HG03378 (cell line): ENCODE data around the gene PDIK1L.

Source experiments
- ATAC-seq: cut with Tn5 transposase; IDR thresholded peaks from one replicate; pipeline ENCODE4 v1.9.1; 2021; ENCODE audit warnings: mild to moderate bottlenecking, moderate library complexity; ENCODE audit not compliant: unreplicated experiment

Gene PDIK1L

DNA sequence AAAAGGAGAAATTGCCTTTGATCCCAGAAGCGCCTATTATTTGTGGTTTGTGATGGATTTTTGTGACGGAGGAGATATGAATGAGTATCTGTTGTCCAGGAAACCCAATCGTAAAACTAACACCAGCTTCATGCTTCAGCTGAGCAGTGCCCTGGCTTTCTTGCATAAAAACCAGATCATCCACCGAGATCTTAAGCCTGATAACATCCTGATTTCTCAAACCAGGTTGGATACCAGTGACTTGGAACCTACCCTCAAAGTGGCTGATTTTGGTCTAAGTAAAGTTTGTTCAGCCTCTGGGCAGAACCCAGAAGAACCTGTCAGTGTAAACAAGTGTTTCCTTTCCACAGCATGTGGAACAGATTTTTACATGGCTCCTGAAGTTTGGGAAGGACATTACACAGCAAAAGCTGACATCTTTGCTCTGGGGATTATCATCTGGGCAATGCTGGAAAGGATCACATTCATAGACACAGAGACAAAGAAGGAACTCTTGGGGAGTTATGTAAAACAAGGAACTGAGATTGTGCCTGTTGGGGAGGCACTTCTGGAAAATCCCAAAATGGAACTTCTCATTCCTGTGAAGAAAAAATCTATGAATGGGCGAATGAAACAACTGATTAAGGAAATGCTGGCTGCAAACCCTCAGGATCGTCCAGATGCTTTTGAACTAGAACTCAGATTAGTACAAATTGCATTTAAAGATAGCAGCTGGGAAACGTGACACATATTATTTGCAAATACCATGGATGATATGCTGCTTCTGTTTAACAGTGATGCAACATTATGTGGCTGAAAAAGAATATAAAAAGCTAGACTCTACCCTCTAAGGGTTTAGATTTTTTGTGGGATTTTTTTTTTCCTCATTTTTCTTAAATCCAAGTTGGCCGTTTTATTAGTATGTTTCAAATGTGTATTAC lies 10.5 kb downstream of the PDIK1L start:
- ATAC-seq: no peak

DNA sequence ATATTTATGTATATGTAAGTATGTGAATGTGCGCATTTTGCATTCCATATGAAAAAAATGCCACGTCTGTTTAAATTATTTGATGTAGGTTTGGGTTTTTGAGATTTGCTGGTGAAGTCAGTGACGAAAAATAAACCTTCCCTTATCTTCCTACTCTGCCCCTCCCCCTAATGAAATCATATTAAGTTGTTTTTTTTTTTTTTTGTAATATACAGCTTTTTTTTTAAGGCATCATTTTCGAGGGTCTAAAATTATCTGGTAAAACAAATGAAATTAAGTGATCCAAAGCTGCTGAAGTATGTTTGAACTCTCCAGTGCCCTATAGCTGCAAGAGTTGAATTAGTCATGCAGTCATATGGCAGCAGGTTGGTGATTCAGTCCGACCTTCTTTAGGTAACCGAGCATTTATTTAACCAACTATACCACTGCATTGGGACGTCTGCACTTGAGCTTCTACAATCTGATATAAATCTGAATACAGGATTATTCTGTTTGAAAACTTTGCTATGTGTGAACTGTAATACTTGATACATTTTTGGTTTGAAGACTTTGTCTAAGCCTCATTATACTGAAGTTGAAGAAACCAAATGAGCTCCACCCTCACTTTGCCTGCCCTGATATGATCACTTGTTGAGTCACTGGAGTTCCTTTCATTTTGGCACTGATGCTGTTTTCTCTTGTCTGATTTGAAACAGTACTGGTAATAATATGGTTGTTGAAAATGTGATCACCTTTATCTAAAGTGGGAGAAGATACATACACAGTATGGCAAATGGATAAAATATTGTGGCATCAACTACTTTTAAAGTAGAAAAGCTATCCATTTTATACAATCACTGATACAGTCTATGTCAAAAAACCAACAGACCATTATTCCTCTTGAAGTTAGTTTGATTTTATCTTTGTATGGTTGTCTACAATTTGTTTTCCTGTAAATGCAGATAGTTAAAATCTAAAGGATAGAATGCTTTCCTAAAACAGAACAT lies 11.7 kb downstream of the PDIK1L start:
- ATAC-seq: no peak

DNA sequence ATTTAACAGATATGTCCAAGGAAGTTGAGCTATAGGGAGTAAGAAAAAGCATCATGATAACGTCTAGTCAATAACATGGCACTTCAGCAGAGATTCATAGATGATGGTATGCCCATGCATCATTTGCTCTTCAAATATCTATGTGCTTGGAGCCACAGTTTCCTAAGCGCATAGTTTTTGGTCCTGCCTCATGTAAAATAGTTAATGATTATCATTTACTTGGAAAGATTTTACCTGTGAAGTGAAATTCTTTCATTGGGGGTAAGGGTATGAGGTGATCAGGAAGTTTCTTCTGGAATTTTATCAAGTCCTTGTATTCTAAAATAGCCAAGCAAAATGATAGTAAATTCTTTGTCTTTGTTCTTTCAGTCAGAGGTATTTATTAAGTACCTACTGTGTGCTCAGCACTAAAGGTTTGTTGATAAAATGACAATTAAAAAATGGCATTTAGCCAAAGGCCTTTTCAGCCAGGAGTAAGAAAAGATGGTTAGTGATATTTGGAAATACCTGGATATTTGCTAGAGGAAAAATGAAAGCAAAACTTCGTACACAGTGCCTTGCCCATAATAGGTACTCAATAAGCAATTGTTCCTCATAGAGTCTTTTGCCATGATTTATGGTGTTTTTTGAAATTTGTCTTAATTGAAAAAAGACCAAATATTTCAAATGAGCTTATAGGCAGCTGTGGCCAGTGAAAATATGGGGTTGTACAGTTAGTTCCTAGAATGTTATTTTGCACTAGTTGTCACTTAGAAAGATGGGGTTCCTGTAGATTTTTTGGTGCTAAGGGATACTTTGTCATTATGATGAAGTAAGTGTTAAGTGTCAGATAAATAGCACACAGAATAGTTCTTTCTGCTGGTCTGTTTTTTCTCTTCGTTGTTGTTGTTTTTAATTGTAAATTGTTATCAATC lies 13.1 kb downstream of the PDIK1L start:
- no peak for ATAC-seq

DNA sequence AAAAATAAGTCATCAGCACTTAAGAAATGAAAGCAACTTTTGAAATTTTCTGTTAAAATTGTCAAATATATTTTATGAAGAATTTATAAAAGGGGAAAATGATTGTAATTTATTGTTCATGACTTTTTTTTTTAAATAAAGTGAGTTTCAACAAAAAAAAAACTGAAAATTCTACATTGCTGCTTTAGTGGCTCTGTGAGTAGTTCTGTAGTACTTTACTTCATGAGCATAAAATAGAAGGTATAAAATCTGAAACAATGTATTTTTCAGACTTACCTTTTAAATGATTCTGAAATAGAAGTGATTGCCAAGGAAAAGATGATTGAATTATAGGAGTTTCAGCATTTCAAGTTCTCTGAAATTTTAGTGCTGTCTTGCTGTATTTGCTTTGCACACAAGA lies 13.8 kb downstream of the PDIK1L start:
- no peak for ATAC-seq

DNA sequence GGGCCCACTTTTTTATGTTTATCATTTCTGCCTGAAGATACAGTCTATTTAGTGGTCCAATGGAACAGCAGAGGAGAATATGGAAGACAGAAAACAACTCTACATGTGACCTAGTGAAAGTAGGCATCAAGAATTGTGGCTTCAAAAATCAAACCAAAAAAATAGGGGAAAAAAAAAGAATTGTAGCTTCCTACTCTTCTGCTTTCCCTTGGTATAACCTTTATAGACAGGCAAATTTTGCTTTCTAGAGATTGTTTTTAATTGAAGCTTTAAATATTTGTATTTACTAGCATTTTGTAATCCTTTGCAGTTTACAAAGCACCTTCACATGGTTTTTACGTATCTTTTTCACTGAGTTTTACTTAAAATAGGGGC lies 14.3 kb downstream of the PDIK1L start:
- ATAC-seq: no peak

DNA sequence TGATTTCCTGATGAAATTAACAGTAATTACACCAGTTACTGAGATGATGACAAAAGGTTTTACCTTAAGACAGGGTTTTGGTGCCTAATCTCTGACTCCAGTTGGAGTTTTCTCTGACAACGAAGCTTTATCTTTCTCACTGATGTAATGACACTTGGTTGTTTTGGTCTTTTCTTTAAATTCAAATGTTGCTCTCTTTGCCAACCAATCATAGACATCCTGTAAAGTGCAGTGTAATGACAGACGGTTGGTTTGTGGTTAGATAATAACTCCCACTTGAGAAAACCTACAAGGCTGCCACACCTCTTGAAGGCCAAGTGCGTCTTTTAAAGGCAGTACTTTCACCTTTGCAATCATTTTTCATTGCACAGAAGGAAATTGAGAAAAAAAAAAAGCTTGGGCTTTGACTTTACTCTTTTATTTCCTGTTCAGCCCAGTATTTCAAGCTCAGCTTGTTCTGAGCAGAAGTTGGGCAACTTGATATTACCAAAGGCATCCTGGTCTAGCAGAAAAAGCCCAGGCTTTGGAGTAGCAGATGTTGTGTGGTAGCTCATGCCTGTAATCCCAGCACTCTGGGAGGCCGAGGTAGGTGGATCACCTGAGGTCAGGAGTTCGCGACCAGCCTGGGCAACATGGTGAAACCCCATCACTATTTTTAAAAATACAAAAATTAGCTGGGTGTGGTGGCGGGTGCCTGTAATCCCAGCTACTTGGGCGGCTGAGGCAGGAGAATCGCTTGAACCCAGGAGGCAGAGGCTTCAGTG lies 14.9 kb downstream of the PDIK1L start:
- peak; percentile 78 for ATAC-seq

DNA sequence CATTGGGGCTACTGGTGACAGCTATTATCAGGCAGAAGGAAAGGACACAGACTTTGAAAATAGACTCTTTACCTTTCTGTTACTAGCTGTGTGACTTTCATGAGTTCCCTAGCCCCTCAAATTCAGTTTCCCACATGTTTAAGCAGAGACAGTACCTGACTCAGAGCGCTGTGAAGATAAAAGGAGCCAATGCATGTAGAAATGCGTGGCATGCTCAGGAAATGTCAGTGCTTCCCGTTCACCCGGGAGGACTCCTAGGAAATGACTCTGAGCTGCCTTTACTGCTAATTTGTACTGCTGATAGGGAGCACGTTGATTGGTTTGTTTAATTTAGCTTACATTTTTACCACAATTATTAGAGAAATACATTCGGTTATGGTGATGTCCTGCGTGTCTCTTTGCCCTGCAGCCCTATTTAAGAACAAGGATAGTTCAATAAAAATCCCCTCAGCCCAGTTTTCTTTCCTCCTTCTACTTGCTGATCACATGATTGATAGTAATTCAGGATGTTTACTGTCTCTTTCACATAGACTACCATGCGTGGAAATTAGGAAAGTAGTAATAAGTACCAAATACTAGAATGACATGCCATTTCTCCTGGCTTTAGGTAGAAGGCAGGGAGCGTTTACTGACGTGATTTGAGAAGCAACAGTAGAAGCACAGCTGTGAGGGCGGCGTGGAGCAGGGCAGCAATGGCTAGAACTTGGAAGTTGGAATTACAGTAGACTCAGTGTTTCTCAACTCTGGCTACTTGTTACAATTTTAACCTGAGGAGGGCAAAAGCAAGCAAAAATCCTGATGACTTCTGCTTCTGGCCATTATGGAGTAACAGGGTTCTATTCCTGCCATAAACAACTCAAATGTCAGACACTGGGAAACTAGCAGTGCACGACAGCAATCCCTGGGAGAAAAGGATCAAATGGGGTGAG lies 15.9 kb downstream of the PDIK1L start:
- no peak for ATAC-seq

DNA sequence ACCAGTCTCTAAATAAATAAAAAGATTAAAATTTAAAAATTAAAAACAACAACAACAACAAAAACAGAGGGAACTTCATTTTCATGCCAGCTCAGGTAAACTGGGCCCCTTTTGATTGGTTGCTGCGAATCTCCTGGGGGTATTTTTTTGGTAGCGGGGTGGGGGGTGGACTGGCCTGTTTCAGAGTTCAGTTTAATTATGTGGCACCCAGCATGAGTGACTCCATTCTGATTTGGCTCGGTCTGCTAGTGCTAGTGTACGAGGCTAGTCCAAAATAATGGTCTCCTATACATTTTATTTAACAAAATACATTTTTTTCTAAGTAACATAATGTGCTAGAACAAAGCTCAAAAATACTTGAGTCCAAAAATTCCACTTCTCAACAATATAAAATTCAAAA lies 18.2 kb downstream of the PDIK1L start:
- ATAC-seq: no peak

DNA sequence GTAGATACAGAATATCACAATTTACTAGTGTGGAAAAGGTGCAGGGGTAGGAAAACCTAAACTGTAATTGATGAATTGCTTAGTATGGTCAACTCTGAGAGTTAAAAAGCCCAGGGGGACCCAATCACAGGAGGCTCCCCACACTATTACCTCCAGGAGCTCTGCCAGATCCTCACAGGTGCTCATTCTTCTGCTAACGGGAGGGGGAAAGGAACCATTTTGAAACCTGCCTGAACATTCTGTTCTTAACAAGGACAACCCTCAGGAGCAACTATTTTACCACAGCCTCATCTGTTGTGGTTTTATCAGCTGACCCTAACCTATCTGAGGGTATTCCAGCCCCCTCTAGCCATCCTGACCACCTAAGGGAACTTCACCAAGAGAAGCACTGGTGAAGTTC lies 19.1 kb downstream of the PDIK1L start:
- ATAC-seq: no peak

DNA sequence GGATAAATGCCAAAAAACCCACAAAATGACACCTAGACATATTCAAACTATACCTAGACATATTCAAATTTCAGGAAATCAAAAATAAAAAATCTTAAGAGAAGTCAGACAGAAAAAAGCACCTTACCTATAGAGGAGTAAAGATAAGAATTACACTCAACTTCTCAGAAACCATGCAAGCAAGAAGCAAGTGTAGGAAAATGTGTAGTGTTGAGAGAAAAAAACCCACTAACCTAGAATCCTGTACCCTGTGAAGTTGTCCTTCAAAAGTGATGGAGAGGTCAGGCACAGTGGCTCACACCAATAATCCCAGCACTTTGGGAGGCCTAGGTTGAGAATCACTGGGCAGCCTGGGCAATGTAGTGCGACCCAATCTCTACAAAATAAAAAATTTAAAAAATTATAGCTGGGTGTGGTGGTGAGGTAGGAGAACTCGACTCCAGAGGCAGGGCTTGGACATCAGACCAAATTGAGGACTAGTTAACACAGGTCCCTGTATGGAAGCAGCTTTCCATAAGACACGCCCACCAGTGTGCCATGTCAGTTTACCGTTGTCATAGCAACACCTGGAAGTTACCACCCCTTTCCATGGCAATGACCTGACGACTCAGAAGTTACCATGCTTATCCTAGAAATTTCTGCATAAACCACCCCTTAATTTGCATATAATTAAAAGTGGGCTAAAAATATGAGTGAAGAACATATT lies 20.7 kb downstream of the PDIK1L start:
- no peak for ATAC-seq

DNA sequence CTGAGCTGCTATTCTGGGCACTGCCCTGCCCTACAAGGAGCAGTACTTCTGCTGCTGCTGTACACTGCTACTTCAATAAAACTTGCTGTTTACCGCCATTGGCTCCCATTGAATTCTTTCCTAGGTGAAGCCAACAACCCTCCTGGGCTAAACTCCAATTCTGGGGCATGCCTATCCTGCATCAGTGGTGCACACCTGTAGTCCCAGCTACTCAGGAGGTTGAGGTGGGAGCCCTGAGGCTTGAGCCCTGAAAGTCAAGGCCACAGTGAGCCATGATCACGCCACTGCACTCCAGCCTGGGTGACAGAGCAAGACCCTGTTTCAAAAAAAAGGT lies 21.2 kb downstream of the PDIK1L start:
- no peak for ATAC-seq

DNA sequence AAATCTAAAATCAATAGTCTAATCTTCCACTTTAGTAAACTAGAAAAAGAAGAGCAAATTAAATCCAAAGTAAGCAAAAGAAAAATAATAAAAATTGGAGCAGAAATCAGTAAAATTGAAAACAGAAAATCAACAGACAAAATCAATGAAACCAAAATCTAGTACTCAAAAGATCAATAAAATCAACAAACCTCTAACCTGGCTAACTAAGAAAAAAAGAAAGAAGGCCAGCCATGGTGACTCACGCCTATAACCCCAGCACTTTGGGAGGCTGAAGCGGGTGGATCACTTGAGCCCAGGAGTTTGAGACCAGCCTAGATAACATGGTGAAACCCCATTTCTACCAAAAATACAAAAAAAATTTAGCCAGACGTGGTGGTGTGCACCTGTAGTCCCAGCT lies 22.8 kb downstream of the PDIK1L start:
- ATAC-seq: no peak

DNA sequence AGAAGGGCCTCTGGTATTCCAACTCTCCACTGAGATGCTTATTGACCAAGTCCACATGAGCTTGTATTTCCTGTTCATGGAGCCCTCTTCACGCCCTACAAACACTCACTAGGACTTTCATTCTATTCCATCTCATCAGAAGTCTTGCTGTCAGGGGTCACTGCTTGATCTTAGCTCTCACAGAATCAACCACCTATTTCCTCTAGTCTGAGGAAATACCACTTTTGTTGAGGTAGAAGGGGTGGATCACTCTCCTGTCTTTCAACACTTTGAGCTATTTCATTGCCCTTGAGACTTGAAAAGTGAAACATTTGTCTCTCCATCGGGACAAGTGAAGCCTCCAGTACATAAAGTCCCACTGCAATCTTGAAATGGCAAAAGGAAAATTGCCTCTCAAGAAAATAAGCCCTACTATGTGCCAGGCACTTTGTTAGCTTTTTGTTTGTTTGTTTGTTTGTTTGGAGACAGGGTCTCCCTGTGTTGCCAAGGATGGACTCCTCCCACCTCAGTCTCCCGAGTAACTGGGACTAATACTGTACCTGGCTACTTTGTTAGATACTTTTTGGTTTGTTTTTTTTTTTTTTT lies 27.4 kb downstream of the PDIK1L start:
- ATAC-seq: no peak

DNA sequence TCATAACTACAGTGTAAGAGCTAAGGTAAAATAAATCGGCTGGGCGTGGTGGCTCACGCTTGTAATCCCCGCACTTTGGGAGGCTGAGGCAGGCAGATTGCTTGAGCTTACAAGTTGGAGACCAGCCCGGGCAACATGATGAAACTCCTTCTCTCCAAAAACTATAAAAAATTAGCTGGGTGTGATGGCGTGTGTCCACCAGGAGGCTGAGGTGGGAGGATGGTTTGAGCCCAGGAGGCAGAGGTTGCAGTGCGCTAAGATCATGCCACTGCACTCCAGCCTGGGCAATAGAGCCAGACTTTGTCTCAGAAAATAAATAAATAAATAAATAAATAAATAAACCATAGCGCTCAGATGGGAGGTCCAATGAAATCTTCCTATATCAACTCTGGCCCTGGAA lies 30.5 kb downstream of the PDIK1L start:
- no peak for ATAC-seq

DNA sequence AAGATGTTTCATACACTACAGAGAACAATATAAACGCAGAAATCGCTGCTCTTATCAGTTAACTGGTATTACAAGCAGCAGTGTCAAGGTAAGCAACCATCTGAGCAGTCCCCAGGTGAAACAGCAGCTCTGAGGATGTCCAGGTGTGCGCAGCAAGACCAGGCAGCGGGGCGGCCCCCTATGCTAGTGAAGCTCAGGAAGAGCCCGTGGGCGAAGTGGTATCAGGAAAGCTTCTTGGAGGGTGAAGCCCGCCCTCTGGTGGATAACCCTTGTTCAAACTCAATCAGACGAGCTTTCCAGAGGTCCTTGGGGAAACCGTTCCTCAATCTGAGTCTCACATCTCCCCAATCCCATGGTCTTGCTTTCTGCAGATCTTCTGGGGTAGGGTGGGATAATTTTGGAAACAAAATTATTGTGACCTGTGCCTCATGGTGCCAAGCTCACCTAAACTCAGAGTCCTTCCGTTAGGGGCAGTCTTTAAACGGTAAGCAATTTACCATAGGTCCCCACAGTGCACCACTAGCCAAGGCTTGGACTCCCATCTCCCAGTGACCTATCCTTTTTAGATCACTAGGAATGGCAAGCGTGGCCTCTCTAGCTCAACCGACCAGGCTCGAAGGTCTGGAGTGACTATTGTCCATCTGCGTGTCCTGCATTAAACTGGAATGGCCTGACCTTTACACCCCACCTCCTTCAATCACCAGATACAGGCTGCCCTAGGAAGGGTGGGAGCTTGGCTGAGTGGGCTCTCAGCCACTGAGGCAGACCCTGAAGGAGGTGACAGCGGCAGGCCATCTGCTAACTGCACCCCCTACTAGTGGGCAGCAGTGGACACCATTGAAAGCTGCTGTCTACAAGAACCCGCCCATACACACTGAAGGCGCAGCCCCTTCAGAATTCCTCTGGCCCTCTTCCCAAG lies 33.7 kb downstream of the PDIK1L start:
- ATAC-seq: no peak

DNA sequence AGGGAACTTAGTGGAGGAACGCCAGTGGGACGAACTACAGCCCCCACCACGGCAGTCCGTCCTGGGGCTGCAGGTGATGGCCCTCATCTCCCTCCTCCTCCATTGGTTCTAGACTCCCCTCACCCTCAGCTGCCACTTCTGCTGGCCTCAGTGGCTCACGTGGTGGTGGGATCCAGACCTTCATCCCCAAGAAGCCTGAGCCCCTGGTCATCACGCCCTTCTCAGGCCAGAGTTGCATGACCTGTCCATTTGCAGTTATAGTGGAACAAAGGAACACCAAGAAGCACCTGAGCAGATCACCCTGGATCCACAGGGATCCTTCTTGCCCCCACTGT lies 34.3 kb downstream of the PDIK1L start:
- ATAC-seq: no peak

DNA sequence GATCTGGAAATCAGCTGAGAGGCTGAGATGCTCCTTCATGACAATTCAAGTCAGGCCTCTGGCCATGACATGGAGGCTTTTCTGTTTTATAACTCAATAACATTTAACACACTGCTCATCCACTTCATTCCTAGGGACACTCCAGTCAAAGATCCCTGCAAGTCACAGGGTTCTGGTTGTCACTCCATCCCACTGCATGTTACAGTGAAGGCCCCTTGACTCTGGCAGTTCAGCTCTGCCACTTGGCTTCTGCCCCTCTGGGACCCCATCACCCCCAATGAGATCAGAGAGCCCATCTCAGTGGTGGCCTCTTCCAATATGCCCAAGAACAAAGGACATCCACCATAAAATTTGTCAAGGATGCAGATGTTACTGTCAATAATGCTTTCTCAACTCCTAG lies 37.3 kb downstream of the PDIK1L start:
- no peak for ATAC-seq
